Measurements from ENCODE around the gene PAIP1. TPM values are rescaled to one million over a fixed set of nuclear protein-coding genes. Genes with fewer than 3 reads are reported as not detected.
"Not testable (repeated sequence)": the region's sequence is repeated elsewhere in the genome, so short reads cannot be mapped to it uniquely, and the experiment has no call there.

The PAIP1 gene
- total and polyA plus RNA-seq, 4 experiments from 2014 or later: 36.0 to 48.9 (median 43.0) TPM

DNA sequence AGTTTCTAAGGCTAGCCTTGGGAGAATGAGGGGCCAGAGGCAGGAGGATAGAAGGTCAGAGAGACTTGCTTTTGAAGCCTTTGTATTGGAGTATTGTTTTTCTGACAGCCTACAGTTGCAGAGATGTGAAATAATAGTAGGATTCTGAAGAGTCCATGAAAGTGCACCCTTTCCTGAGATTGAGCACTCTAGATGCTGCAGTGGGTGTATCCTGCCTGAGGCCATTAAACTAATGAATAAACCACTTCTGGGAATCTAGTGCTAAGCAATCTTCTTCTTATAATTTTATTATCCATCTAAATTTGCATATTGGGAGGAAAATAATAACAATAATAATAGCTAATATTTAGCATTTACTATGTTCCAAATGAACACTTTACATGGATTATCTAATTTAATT lies 26.8 kb upstream of the PAIP1 start:
- intact Hi-C loops (cut with micrococcal nuclease): no loop called here
- H3K27ac Mint-ChIP-seq: peak overlapping the region in 1 of 7 donors; percentile 36

DNA sequence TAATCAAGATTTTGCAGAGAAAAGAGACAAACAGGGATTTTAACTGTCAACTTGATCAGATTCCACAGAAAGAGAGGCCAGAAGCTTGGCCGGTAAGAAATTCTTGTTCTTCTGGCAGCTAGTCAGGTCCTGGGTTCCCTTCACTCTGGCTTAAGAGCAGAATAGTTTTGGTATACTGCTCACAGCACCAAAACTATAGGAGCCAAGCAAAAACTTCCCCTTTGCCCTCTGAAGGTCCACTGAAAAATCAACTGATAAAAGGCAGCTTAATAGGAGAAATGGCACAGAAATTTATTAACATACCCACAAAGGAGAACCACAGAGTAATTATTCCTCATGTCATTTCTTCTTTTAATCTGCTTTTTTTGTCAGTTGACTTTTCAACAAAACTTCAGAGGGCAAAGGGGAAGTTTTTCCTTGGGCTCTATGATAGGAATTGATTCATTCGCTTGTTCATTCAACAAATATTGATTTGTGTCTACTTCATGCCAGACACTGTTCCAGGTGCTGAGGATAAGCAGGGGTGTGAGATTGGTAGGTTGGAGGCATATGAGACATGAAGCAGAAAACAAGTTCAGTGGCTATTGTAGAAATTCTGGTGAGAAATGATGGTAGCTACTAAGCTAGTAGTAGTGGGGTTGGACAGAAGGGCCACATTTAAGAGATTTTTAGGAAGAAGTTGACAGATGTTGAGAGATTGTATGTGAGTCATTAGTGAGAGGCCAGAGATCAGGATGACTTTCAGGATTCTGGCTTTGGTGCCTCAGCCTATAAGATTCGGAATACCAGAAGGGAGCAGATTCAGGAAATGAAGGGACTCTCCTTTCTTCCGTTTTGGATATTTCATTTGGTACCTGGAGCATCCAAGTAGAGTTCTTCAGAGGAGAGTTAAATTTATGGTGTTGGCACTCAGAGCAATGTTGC lies 25.5 kb upstream of the PAIP1 start:
- Mint-ChIP-seq H3K9me3 (no peaks in the 10 kb centered on the region), H3K27ac (peak overlapping the region in 1 of 7 donors; percentile 39), H3K4me3 (no peak overlapping the region), H3K4me1 (no peaks in the 10 kb centered on the region), H3K36me3 (peaks cover 15 to 22% of the 10 kb centered on the region in 2 donors), H3K27me3 (no peaks in the 10 kb centered on the region)
- no peak overlapping the region for H3K27ac ChIP-seq (ENCODE audit: low read depth, low read length)
- intact Hi-C loops (cut with micrococcal nuclease): no loop called here
- no peaks in the 10 kb centered on the region for H3K36me3 ChIP-seq (ENCODE audit: insufficient read depth, low read length)
- CTCF ChIA-PET (ENCODE audit: partially characterized antibody): interaction anchor here (0.5 kb wide), 1 partner anchor 740 kb away, joined by 4 read pairs; no protein-coding TSS in a partner anchor
- no peaks in the 10 kb centered on the region for H3K9me3 ChIP-seq (ENCODE audit: control insufficient read depth in 1 of 2, low read length in 2 of 2)
- no peak for DNase-seq
- H3K4me1 ChIP-seq (ENCODE audit: insufficient read depth, low read length): no peaks in the 10 kb centered on the region
- H3K27me3 ChIP-seq (ENCODE audit: insufficient read depth, low read length): no peaks in the 10 kb centered on the region
- no peak overlapping the region for H3K4me3 ChIP-seq (ENCODE audit: low read length in 2 of 2)
- POLR2A ChIA-PET (ENCODE audit: partially characterized antibody): no interaction called here

More for the DNA sequence above, 26.8 kb upstream of the PAIP1 start:
- H3K27me3 Mint-ChIP-seq: no peaks in the 10 kb centered on the region
- no peaks in the 10 kb centered on the region for H3K27me3 ChIP-seq (ENCODE audit: insufficient read depth, low read length)
- no peak overlapping the region for H3K4me3 Mint-ChIP-seq
- H3K36me3 ChIP-seq (ENCODE audit: insufficient read depth, low read length): no peaks in the 10 kb centered on the region
- ChIA-PET POLR2A (ENCODE audit: partially characterized antibody) (no interaction called here), CTCF (ENCODE audit: partially characterized antibody) (interaction anchor here (1.4 kb wide), 1 partner anchor 13 kb away, joined by 3 read pairs; no protein-coding TSS in a partner anchor)
- H3K4me1 ChIP-seq (ENCODE audit: insufficient read depth, low read length): no peaks in the 10 kb centered on the region
- no peak overlapping the region for H3K27ac ChIP-seq (ENCODE audit: low read depth, low read length)
- no peaks in the 10 kb centered on the region for H3K9me3 Mint-ChIP-seq
- DNase-seq: no peak
- no peaks in the 10 kb centered on the region for H3K4me1 Mint-ChIP-seq
- no peak overlapping the region for H3K4me3 ChIP-seq (ENCODE audit: low read length in 2 of 2)
- H3K9me3 ChIP-seq (ENCODE audit: control insufficient read depth in 1 of 2, low read length in 2 of 2): no peaks in the 10 kb centered on the region
- peaks cover 18 to 22% of the 10 kb centered on the region in 2 donors for H3K36me3 Mint-ChIP-seq

DNA sequence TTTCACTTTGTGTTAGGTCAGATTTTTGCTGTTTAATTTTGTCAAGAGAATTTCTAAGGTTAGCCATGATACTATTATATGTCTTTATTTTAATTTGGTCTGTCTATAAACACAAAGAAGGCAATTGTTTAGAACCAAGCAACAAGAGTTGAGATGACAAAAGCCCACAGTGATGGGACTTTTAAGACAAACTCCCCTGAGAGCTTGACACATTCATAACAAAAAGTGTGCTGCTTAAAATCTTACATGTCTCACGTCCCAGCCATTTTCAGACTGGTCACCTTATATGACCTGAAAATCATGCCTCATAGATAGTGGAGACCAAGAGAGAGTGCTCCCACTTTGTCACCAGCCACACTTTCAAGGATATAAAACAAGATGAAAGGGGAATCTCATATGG lies 24.5 kb upstream of the PAIP1 start:
- intact Hi-C loops (cut with micrococcal nuclease): no loop called here
- Histone ChIP-seq H3K27ac (ENCODE audit: low read depth, low read length) (no peak overlapping the region), H3K36me3 (ENCODE audit: insufficient read depth, low read length) (no peaks in the 10 kb centered on the region), H3K4me3 (ENCODE audit: low read length in 2 of 2) (no peak overlapping the region), H3K4me1 (ENCODE audit: insufficient read depth, low read length) (no peaks in the 10 kb centered on the region), H3K9me3 (ENCODE audit: control insufficient read depth in 1 of 2, low read length in 2 of 2) (no peaks in the 10 kb centered on the region), H3K27me3 (ENCODE audit: insufficient read depth, low read length) (no peaks in the 10 kb centered on the region)
- no peak overlapping the region for H3K27ac Mint-ChIP-seq
- H3K36me3 Mint-ChIP-seq: peaks cover 19 to 23% of the 10 kb centered on the region in 2 donors
- POLR2A ChIA-PET (ENCODE audit: partially characterized antibody): no interaction called here
- no peaks in the 10 kb centered on the region for H3K4me1 Mint-ChIP-seq
- no peaks in the 10 kb centered on the region for H3K27me3 Mint-ChIP-seq
- no peak overlapping the region for H3K4me3 Mint-ChIP-seq
- H3K9me3 Mint-ChIP-seq: no peaks in the 10 kb centered on the region
- CTCF ChIA-PET (ENCODE audit: partially characterized antibody): interaction anchor here (0.5 kb wide), 1 partner anchor 739 kb away, joined by 4 read pairs; no protein-coding TSS in a partner anchor
- no peak for DNase-seq

DNA sequence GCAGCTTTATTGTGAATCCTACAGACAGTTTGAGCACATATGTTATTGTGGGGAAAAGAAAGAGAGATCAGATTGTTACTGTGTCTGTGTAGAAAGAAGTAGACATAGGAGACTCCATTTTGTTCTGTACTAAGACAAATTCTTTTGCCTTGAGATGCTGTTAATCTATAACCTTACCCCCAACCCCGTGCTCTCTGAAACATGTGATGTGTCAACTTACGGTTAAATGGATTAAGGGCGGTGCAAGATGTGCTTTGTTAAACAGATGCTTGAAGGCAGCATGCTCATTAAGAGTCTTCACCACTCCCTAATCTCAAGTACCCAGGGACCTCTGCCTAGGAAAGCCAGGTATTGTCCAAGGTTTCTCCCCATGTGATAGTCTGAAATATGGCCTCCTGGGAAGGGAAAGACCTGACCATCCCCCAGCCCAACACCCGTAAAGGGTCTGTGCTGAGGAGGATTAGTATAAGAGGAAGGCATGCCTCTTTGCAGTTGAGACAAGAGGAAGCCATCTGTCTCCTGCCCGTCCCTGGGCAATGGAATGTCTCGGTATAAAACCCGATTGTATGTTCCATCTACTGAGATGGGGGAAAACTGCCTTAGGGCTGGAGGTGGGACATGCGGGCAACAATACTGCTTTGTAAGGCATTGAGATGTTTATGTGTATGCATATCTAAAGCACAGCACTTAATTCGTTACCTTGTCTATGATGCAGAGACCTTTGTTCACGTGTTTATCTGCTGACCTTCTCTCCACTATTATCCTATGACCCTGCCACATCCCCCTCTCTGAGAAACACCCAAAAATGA lies 23.7 kb upstream of the PAIP1 start:
- H3K9me3 ChIP-seq (ENCODE audit: control insufficient read depth in 1 of 2, low read length in 2 of 2); H3K4me1 Mint-ChIP-seq; CTCF ChIA-PET (ENCODE audit: partially characterized antibody); DNase-seq; H3K4me1 ChIP-seq (ENCODE audit: insufficient read depth, low read length); H3K4me3 Mint-ChIP-seq; H3K9me3 Mint-ChIP-seq; H3K27me3 ChIP-seq (ENCODE audit: insufficient read depth, low read length); POLR2A ChIA-PET (ENCODE audit: partially characterized antibody); H3K36me3 ChIP-seq (ENCODE audit: insufficient read depth, low read length); intact Hi-C loops (cut with micrococcal nuclease); H3K27me3 Mint-ChIP-seq; H3K27ac ChIP-seq (ENCODE audit: low read depth, low read length); H3K4me3 ChIP-seq (ENCODE audit: low read length in 2 of 2): not testable (repeated sequence)
- H3K27ac Mint-ChIP-seq: peak overlapping the region in 2 of 7 donors; percentile 13 to 62
- H3K36me3 Mint-ChIP-seq: peaks cover 22 to 30% of the 10 kb centered on the region in 2 donors

DNA sequence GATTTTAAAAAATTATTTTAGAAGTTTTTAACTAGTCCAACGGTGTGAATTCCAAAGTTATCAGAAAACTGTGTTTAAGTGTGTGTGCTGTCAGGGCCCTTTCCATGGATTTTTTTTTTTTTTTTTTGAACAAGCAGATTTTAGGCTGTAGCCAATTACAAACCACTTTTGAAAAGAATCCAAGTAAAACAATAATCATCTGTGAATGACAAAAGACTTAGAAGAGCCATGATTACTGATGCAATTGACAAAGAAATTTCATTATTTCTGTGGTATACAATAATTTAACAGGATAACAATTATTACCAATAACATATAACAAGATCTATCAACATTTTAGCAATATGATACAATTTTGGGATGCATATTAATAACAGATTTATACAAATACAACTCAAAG lies 16.2 kb upstream of the PAIP1 start:
- Histone ChIP-seq H3K36me3 (ENCODE audit: insufficient read depth, low read length) (no peaks in the 10 kb centered on the region), H3K4me1 (ENCODE audit: insufficient read depth, low read length) (no peaks in the 10 kb centered on the region), H3K27me3 (ENCODE audit: insufficient read depth, low read length) (no peaks in the 10 kb centered on the region), H3K4me3 (ENCODE audit: low read length in 2 of 2) (no peak overlapping the region), H3K9me3 (ENCODE audit: control insufficient read depth in 1 of 2, low read length in 2 of 2) (no peaks in the 10 kb centered on the region), H3K27ac (ENCODE audit: low read depth, low read length) (no peak overlapping the region)
- Mint-ChIP-seq H3K27me3 (no peaks in the 10 kb centered on the region), H3K9me3 (no peaks in the 10 kb centered on the region), H3K4me1 (no peaks in the 10 kb centered on the region), H3K4me3 (no peak overlapping the region), H3K27ac (no peak overlapping the region), H3K36me3 (peaks cover 13 to 24% of the 10 kb centered on the region in 2 donors)
- ChIA-PET CTCF (ENCODE audit: partially characterized antibody) (no interaction called here), POLR2A (ENCODE audit: partially characterized antibody) (no interaction called here)
- no peak for DNase-seq
- intact Hi-C loops (cut with micrococcal nuclease): no loop called here

DNA sequence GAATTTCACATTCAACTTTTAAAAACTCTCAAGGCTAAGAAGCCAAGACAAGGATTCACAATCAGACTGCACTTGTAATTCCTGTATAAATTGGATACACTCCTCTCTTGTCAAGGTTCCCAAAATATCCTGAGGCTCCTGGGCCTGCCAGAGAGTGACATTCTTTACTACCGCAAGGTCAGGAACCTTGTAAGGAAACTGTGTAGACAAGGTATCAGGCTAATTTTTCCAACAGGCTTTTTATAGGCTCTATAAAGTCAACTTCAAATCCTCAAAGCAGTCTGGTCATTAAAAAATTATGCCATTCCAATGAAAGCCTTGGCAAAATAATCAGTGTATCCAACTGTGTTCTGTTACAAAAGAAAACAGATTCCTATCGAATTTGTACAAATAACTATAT lies 15.5 kb upstream of the PAIP1 start:
- Histone ChIP-seq H3K27me3 (ENCODE audit: insufficient read depth, low read length) (no peaks in the 10 kb centered on the region), H3K4me3 (ENCODE audit: low read length in 2 of 2) (no peak overlapping the region), H3K36me3 (ENCODE audit: insufficient read depth, low read length) (no peaks in the 10 kb centered on the region), H3K4me1 (ENCODE audit: insufficient read depth, low read length) (no peaks in the 10 kb centered on the region), H3K27ac (ENCODE audit: low read depth, low read length) (no peak overlapping the region), H3K9me3 (ENCODE audit: control insufficient read depth in 1 of 2, low read length in 2 of 2) (no peaks in the 10 kb centered on the region)
- POLR2A ChIA-PET (ENCODE audit: partially characterized antibody): no interaction called here
- Mint-ChIP-seq H3K27me3 (no peaks in the 10 kb centered on the region), H3K36me3 (peaks cover 13 to 24% of the 10 kb centered on the region in 2 donors), H3K27ac (no peak overlapping the region), H3K9me3 (no peaks in the 10 kb centered on the region), H3K4me1 (no peaks in the 10 kb centered on the region), H3K4me3 (no peak overlapping the region)
- CTCF ChIA-PET (ENCODE audit: partially characterized antibody): no interaction called here
- intact Hi-C loops (cut with micrococcal nuclease): no loop called here
- DNase-seq: no peak

DNA sequence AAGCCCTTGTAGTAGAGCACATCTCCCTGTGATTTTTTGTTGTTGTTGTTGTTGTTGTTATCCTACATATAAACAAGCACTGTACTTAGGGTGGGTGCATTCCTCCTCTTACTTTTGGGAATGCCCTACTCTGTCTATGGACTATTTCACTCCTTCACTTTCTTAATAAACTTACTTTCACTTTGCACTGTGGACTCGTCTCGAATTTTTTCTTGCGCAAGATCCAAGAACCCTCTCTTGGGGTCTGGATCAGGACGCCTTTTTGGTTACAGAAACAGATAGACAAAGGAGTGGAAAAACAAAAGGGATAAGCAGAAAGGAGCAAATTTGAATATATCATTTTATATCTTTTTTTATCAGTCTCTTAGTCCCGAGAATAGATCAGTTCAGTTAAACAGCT lies 14.4 kb upstream of the PAIP1 start:
- H3K27ac Mint-ChIP-seq: no peak overlapping the region
- H3K4me3 ChIP-seq (ENCODE audit: low read length in 2 of 2): no peak overlapping the region
- no peaks in the 10 kb centered on the region for H3K4me1 Mint-ChIP-seq
- H3K9me3 ChIP-seq (ENCODE audit: control insufficient read depth in 1 of 2, low read length in 2 of 2): no peaks in the 10 kb centered on the region
- H3K27me3 ChIP-seq (ENCODE audit: insufficient read depth, low read length): no peaks in the 10 kb centered on the region
- peaks cover 9 to 14% of the 10 kb centered on the region in 2 donors for H3K36me3 Mint-ChIP-seq
- intact Hi-C loops (cut with micrococcal nuclease): no loop called here
- no peaks in the 10 kb centered on the region for H3K4me1 ChIP-seq (ENCODE audit: insufficient read depth, low read length)
- DNase-seq: no peak
- ChIA-PET POLR2A (ENCODE audit: partially characterized antibody) (no interaction called here), CTCF (ENCODE audit: partially characterized antibody) (no interaction called here)
- H3K27me3 Mint-ChIP-seq: no peaks in the 10 kb centered on the region
- H3K36me3 ChIP-seq (ENCODE audit: insufficient read depth, low read length): no peaks in the 10 kb centered on the region
- H3K27ac ChIP-seq (ENCODE audit: low read depth, low read length): no peak overlapping the region
- H3K4me3 Mint-ChIP-seq: no peak overlapping the region
- H3K9me3 Mint-ChIP-seq: no peaks in the 10 kb centered on the region

Measured in CD4-positive, alpha-beta memory T cell (primary cell).